ENCODE results near the gene ZBTB16. TPM values are rescaled to one million over a fixed set of nuclear protein-coding genes. Genes with fewer than 3 reads are reported as not detected.

The ZBTB16 gene
- total and polyA plus RNA-seq, 2 of the 13 experiments (the other 11 are each of a cell fraction or from before 2014, with no cell fraction given), result not detected

- Histone ChIP-seq H3K9ac (ENCODE audit: insufficient read depth, low read depth, low read length) (no peak overlapping the region), H3K79me2 (ENCODE audit: insufficient read depth, low read length) (no peaks in the 10 kb centered on the region), H3K4me1 (ENCODE audit: insufficient read depth, low read length) (no peaks in the 10 kb centered on the region), H3K4me3 (replicated peaks in 1 of 3; ENCODE audit: insufficient read depth in 1 of 3, low read depth in 2 of 3, low read length in 3 of 3) (no peak overlapping the region), H3K27me3 (ENCODE audit: control insufficient read depth in 1 of 2, insufficient read depth in 2 of 2, low read length in 2 of 2) (peaks cover 0 to 6% of the 10 kb centered on the region in 2 experiments; a peak in 2 of 5 replicates), H3K4me2 (ENCODE audit: low read depth, low read length) (no peak overlapping the region), H3K36me3 (replicated peaks in 1 of 2; ENCODE audit: control insufficient read depth in 1 of 2, insufficient read depth in 2 of 2, low read length in 2 of 2) (no peaks in the 10 kb centered on the region), H3K9me3 (ENCODE audit: low read length) (no peaks in the 10 kb centered on the region), H2AFZ (ENCODE audit: low read length) (no peak overlapping the region), H3K27ac (ENCODE audit: extremely low read length, insufficient read depth, low read length) (no peak overlapping the region), H4K20me1 (ENCODE audit: insufficient read depth, low read length) (no peaks in the 10 kb centered on the region)
- WGBS (ENCODE audit: low lambda C conversion rate), result 49% methylated on average over 13 of the region's 16 CpGs
- ChIA-PET CTCF (ENCODE audit: low intra/inter-chr PET ratio, low total read pairs) (no interaction called here), POLR2A (no interaction called here)
- no peak for DNase-seq (ENCODE audit: low spot score)
- no peak for ATAC-seq
- intact Hi-C loops (cut with micrococcal nuclease; ENCODE audit: unreplicated experiment) (no loop called here), in situ Hi-C loops (cut with HindIII; ENCODE audit: extremely low pct_ligation_motif_present, low pct_unique_long_range_greater_than_20kb) (no loop called here)
- no peak for FAIRE-seq
- no TSS peak for BruUV-seq (replicated peaks)
- TF ChIP-seq ZNF343 (CRISPR knock-in tag; IDR thresholded peaks at IDR 0.05) (no peak), HDAC1 (CRISPR knock-in tag; IDR thresholded peaks at IDR 0.05) (no peak), KMT2B (CRISPR knock-in tag; IDR thresholded peaks at IDR 0.05) (no peak), REST (IDR thresholded peaks at IDR 0.05; ENCODE audit: borderline replicate concordance in 1 of 2, low read depth in 1 of 2, low read length in 2 of 2) (no peak), HNRNPLL (IDR thresholded peaks at IDR 0.05; ENCODE audit: low read depth, low read length, poor library complexity, severe bottlenecking) (no peak), ZMYM2 (CRISPR knock-in tag; IDR thresholded peaks at IDR 0.05) (no peak), ZNF564 (CRISPR knock-in tag; IDR thresholded peaks at IDR 0.05) (no peak), ADNP (CRISPR knock-in tag; IDR thresholded peaks at IDR 0.05) (no peak), SRSF1 (optimal IDR thresholded peaks at IDR 0.05; ENCODE audit: low read depth, low read length) (no peak), SP140L (CRISPR knock-in tag; IDR thresholded peaks at IDR 0.05; ENCODE audit: borderline replicate concordance) (no peak), ZFP41 (CRISPR knock-in tag; IDR thresholded peaks at IDR 0.05; ENCODE audit: borderline replicate concordance) (no peak), IKZF4 (CRISPR knock-in tag; IDR thresholded peaks at IDR 0.05; ENCODE audit: borderline replicate concordance, low read depth, not compliant biosample characterization) (no peak), POLR2A (IDR thresholded peaks at IDR 0.05; ENCODE audit: insufficient read depth in 1 of 2, low read depth in 2 of 2, low read length in 2 of 2) (no peak)
- TF ChIP-seq, protein P1, sequence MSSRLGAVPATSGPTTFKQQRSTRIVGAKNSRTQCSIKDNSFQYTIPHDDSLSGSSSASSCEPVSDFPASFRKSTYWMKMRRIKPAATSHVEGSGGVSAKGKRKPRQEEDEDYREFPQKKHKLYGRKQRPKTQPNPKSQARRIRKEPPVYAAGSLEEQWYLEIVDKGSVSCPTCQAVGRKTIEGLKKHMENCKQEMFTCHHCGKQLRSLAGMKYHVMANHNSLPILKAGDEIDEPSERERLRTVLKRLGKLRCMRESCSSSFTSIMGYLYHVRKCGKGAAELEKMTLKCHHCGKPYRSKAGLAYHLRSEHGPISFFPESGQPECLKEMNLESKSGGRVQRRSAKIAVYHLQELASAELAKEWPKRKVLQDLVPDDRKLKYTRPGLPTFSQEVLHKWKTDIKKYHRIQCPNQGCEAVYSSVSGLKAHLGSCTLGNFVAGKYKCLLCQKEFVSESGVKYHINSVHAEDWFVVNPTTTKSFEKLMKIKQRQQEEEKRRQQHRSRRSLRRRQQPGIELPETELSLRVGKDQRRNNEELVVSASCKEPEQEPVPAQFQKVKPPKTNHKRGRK (CRISPR knock-in tag; IDR thresholded peaks at IDR 0.05), result no peak
- TF ChIP-seq, protein P2, sequence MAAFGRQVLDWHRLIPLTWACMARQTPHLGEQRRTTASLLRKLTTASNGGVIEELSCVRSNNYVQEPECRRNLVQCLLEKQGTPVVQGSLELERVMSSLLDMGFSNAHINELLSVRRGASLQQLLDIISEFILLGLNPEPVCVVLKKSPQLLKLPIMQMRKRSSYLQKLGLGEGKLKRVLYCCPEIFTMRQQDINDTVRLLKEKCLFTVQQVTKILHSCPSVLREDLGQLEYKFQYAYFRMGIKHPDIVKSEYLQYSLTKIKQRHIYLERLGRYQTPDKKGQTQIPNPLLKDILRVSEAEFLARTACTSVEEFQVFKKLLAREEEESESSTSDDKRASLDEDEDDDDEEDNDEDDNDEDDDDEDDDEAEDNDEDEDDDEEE (CRISPR knock-in tag; IDR thresholded peaks at IDR 0.05), result no peak
- TF ChIP-seq, protein P3, sequence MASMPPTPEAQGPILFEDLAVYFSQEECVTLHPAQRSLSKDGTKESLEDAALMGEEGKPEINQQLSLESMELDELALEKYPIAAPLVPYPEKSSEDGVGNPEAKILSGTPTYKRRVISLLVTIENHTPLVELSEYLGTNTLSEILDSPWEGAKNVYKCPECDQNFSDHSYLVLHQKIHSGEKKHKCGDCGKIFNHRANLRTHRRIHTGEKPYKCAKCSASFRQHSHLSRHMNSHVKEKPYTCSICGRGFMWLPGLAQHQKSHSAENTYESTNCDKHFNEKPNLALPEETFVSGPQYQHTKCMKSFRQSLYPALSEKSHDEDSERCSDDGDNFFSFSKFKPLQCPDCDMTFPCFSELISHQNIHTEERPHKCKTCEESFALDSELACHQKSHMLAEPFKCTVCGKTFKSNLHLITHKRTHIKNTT (CRISPR knock-in tag; IDR thresholded peaks at IDR 0.05), result no peak
These were observed 178.1 kb downstream of the ZBTB16 start for GRCh38 chr11:114237321-114238280.

Measured in HepG2 (cell line).